Stimulated activated naive B cell treated with anti-CD40 and anti-IgM and Interleukin-4, amounts not matched to agents 10 μg/mL and 1 μg/mL and 100 μg/mL, for 72 hours (primary cell): ENCODE measurements around the gene RAB34.

Experiments
- ATAC-seq, 2 donors: fragments of 150-1000 bp; cut with Tn5 transposase; replicated peaks; 2 replicates each; pipeline ENCODE4 v1.10.0; 2021; ENCODE audit warnings: moderate library complexity in 1 of 2
- DNase-seq: peaks from one replicate; pipeline ENCODE4 v3.0.0; 2021
- H3K27ac Mint-ChIP-seq: one replicate; pipeline ENCODE4 v1.8.0; 2022; ENCODE audit warnings: mild to moderate bottlenecking, mixed read lengths
- H3K27me3 Mint-ChIP-seq, 2 donors: one replicate each; pipeline ENCODE4 v1.8.0; 2022; ENCODE audit warnings: mixed read lengths in 2 of 2
- H3K36me3 Mint-ChIP-seq, 2 donors: one replicate each; pipeline ENCODE4 v1.8.0; 2022; ENCODE audit warnings: mixed read lengths in 2 of 2, mild to moderate bottlenecking in 1 of 2
- H3K4me1 Mint-ChIP-seq, 2 donors: one replicate each; pipeline ENCODE4 v1.8.0; 2022; ENCODE audit warnings: mixed read lengths in 2 of 2, mild to moderate bottlenecking in 1 of 2
- H3K4me3 Mint-ChIP-seq, 2 donors: one replicate each; pipeline ENCODE4 v1.8.0; 2022; ENCODE audit warnings: mild to moderate bottlenecking in 2 of 2, mixed read lengths in 2 of 2, moderate library complexity in 1 of 2
- H3K9me3 Mint-ChIP-seq, 2 donors: one replicate each; pipeline ENCODE4 v1.8.0; 2022; ENCODE audit warnings: mixed read lengths in 2 of 2, mild to moderate bottlenecking in 1 of 2

Gene RAB34

DNA sequence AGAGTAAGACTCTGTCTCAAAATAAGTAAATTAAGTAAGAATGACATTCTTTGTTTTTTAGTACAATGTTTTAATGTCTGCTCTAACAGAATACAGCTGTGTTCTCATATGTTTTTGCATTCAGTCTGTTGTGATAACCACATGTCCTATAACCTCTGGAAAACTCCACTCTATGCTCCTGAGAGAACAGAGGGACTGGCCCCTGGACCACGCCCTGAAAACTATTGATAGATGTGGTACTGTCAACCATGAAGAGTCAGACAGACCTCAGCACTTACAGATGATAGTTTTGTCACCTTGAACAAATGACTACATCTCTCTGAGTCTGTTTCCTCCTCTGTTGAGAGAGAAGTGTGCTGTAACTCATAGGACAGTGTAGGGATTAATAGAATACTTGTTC lies 47.8 kb downstream of the RAB34 start:
- ATAC-seq: no peak
- no peaks in the 10 kb centered on the region for H3K9me3 Mint-ChIP-seq

DNA sequence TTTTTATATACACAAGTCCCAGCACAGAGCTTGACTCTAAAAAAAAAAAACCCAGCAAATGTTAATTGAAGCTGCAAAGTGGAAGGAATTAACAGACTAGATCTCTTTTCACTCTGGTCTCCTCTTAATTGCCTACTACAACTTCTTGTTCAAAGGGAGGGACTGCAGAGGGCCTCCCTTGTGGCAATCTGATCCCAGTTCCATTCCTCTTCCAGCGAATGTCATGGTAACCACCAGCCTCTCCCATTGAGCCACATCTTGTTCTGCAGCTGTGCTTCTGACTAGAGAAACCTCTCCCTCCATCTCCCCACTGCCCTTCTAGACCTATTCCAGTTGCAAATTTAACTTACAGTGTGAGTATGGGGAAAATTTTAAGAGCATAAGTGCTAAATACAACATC lies 49.8 kb downstream of the RAB34 start:
- Mint-ChIP-seq H3K4me3 (no peak overlapping the region), H3K4me1 (peaks cover 26 to 42% of the 10 kb centered on the region in 2 donors), H3K27me3 (no peaks in the 10 kb centered on the region), H3K27ac (no peak overlapping the region), H3K9me3 (no peaks in the 10 kb centered on the region), H3K36me3 (peaks cover 20 to 55% of the 10 kb centered on the region in 2 donors)
- DNase-seq: no peak
- no peak for ATAC-seq

More for the DNA sequence above, 47.8 kb downstream of the RAB34 start:
- Mint-ChIP-seq H3K27me3 (no peaks in the 10 kb centered on the region), H3K4me1 (peaks cover 12 to 21% of the 10 kb centered on the region in 2 donors), H3K27ac (no peak overlapping the region), H3K4me3 (no peak overlapping the region), H3K36me3 (peaks cover 30 to 57% of the 10 kb centered on the region in 2 donors)
- no peak for DNase-seq

DNA sequence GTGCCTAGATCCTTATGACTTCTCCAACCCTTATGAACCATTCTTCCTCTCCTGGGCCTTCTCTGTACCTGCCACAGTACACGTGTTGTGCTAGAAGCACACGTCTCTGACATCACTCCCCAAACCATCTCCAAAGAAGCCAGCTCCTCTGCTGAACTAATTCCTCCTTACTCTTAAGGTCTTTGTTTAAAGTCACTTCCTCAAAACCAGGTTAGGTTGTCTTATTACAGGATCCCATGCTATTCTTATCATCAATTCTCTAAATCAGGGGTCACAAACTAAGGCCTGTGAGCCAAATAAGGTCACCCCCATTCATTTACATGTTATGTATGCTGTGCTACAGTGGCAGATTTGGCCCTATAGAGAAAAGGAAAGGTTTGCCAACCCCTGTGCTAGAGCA lies 51.7 kb downstream of the RAB34 start:
- DNase-seq (no peak), ATAC-seq (no peak)
- peaks cover 12 to 46% of the 10 kb centered on the region in 2 donors for H3K36me3 Mint-ChIP-seq
- H3K4me1 Mint-ChIP-seq: peaks cover 27 to 49% of the 10 kb centered on the region in 2 donors
- H3K4me3 Mint-ChIP-seq: no peak overlapping the region
- H3K27me3 Mint-ChIP-seq: no peaks in the 10 kb centered on the region
- no peaks in the 10 kb centered on the region for H3K9me3 Mint-ChIP-seq
- no peak overlapping the region for H3K27ac Mint-ChIP-seq
